ENCODE data around the gene HMCES.
"Not testable (repeated sequence)": the region's sequence is repeated elsewhere in the genome, so short reads cannot be mapped to it uniquely, and the experiment has no call there.

Gene HMCES

DNA sequence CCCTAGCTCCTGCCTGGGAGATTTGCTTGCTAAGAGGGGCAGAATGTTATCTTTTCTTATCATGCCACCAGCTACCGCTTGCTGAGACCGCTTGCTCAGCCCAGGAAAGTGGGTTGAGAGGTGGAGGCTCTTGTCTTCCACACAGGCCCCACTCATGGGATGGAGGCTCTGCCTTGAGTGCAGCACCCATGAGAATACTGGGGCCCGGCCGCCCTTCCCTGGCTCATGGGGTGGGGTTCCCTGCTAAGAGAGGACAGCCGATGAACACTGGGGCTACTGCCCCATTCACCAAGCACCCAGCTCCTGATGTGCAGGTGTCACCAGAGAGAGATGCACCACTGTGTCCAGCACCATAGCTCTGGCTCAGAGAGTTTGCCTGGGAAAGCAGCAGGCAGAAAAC lies 55.2 kb downstream of the HMCES start:
- ATAC-seq, result no peak
- TF ChIP-seq OSR1 (CRISPR knock-in tag; IDR thresholded peaks at IDR 0.05) (no peak), GLIS3 (CRISPR knock-in tag; IDR thresholded peaks at IDR 0.05) (no peak), ZFP30 (CRISPR knock-in tag; IDR thresholded peaks at IDR 0.05) (no peak), RARB (CRISPR knock-in tag; IDR thresholded peaks at IDR 0.05) (no peak), TOX (CRISPR knock-in tag; IDR thresholded peaks at IDR 0.05; ENCODE audit: borderline replicate concordance) (no peak), ESRRG (CRISPR knock-in tag; IDR thresholded peaks at IDR 0.05) (no peak), ZNF565 (CRISPR knock-in tag; conservative IDR thresholded peaks at IDR 0.05; ENCODE audit: low read depth) (no peak)
- TF ChIP-seq, protein P1, sequence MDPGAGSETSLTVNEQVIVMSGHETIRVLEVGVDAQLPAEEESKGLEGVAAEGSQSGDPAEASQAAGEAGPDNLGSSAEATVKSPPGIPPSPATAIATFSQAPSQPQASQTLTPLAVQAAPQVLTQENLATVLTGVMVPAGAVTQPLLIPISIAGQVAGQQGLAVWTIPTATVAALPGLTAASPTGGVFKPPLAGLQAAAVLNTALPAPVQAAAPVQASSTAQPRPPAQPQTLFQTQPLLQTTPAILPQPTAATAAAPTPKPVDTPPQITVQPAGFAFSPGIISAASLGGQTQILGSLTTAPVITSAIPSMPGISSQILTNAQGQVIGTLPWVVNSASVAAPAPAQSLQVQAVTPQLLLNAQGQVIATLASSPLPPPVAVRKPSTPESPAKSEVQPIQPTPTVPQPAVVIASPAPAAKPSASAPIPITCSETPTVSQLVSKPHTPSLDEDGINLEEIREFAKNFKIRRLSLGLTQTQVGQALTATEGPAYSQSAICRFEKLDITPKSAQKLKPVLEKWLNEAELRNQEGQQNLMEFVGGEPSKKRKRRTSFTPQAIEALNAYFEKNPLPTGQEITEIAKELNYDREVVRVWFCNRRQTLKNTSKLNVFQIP (CRISPR knock-in tag; IDR thresholded peaks at IDR 0.05; ENCODE audit: borderline replicate concordance, low read depth), result no peak
- TF ChIP-seq, protein P2, sequence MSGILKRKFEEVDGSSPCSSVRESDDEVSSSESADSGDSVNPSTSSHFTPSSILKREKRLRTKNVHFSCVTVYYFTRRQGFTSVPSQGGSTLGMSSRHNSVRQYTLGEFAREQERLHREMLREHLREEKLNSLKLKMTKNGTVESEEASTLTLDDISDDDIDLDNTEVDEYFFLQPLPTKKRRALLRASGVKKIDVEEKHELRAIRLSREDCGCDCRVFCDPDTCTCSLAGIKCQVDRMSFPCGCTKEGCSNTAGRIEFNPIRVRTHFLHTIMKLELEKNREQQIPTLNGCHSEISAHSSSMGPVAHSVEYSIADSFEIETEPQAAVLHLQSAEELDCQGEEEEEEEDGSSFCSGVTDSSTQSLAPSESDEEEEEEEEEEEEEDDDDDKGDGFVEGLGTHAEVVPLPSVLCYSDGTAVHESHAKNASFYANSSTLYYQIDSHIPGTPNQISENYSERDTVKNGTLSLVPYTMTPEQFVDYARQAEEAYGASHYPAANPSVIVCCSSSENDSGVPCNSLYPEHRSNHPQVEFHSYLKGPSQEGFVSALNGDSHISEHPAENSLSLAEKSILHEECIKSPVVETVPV (CRISPR knock-in tag; IDR thresholded peaks at IDR 0.05), result no peak
- TF ChIP-seq, protein P3, sequence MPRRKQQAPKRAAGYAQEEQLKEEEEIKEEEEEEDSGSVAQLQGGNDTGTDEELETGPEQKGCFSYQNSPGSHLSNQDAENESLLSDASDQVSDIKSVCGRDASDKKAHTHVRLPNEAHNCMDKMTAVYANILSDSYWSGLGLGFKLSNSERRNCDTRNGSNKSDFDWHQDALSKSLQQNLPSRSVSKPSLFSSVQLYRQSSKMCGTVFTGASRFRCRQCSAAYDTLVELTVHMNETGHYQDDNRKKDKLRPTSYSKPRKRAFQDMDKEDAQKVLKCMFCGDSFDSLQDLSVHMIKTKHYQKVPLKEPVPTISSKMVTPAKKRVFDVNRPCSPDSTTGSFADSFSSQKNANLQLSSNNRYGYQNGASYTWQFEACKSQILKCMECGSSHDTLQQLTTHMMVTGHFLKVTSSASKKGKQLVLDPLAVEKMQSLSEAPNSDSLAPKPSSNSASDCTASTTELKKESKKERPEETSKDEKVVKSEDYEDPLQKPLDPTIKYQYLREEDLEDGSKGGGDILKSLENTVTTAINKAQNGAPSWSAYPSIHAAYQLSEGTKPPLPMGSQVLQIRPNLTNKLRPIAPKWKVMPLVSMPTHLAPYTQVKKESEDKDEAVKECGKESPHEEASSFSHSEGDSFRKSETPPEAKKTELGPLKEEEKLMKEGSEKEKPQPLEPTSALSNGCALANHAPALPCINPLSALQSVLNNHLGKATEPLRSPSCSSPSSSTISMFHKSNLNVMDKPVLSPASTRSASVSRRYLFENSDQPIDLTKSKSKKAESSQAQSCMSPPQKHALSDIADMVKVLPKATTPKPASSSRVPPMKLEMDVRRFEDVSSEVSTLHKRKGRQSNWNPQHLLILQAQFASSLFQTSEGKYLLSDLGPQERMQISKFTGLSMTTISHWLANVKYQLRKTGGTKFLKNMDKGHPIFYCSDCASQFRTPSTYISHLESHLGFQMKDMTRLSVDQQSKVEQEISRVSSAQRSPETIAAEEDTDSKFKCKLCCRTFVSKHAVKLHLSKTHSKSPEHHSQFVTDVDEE (CRISPR knock-in tag; IDR thresholded peaks at IDR 0.05), result no peak

DNA sequence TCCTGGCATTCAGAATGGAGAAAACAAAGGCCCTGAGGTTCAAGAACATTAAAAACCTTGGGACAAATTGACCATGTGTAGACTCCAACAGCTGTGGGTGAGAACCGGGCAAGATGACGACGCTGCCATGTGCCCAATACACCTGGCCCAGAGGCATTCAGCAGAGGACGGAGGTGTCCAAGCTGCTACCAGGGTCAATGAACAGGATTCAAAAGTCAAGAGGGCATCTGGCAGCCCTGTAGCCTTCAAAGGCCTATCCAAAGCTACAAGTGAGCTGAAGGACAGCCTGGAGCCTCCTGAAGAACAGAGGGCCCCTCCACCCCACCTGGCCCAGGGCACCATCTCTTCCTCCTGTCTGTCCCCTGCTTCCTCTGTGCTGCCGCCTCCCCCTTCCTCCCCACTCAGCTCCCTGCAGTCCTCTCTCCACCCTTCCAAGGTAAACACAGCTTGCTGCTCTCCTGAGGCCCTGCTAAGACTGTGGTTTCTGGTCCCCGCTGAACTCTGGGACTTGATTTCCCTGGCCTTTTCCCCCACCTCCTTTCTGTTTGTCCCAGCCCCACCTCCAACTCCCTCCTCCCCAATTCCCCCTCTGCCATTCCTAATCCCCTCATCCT lies 57.5 kb downstream of the HMCES start:
- ATAC-seq, result no peak
- TF ChIP-seq ZC3H10 (CRISPR knock-in tag; IDR thresholded peaks at IDR 0.05) (no peak), ZFP3 (CRISPR knock-in tag; IDR thresholded peaks at IDR 0.05) (no peak), SNAI2 (CRISPR knock-in tag; IDR thresholded peaks at IDR 0.05) (no peak), ZNF8 (CRISPR knock-in tag; IDR thresholded peaks at IDR 0.05) (no peak), OSR1 (CRISPR knock-in tag; IDR thresholded peaks at IDR 0.05) (no peak), ZNF70 (CRISPR knock-in tag; IDR thresholded peaks at IDR 0.05) (no peak), ZNF565 (CRISPR knock-in tag; conservative IDR thresholded peaks at IDR 0.05; ENCODE audit: low read depth) (no peak), ISL1 (CRISPR knock-in tag; IDR thresholded peaks at IDR 0.05) (no peak), RARB (CRISPR knock-in tag; IDR thresholded peaks at IDR 0.05) (no peak), GLIS3 (CRISPR knock-in tag; IDR thresholded peaks at IDR 0.05) (no peak)
- TF ChIP-seq, protein P4, sequence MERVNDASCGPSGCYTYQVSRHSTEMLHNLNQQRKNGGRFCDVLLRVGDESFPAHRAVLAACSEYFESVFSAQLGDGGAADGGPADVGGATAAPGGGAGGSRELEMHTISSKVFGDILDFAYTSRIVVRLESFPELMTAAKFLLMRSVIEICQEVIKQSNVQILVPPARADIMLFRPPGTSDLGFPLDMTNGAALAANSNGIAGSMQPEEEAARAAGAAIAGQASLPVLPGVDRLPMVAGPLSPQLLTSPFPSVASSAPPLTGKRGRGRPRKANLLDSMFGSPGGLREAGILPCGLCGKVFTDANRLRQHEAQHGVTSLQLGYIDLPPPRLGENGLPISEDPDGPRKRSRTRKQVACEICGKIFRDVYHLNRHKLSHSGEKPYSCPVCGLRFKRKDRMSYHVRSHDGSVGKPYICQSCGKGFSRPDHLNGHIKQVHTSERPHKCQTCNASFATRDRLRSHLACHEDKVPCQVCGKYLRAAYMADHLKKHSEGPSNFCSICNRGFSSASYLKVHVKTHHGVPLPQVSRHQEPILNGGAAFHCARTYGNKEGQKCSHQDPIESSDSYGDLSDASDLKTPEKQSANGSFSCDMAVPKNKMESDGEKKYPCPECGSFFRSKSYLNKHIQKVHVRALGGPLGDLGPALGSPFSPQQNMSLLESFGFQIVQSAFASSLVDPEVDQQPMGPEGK (CRISPR knock-in tag; IDR thresholded peaks at IDR 0.05; ENCODE audit: borderline replicate concordance), result no peak
- TF ChIP-seq, protein P3 (CRISPR knock-in tag; IDR thresholded peaks at IDR 0.05), result no peak
- TF ChIP-seq, protein P5, sequence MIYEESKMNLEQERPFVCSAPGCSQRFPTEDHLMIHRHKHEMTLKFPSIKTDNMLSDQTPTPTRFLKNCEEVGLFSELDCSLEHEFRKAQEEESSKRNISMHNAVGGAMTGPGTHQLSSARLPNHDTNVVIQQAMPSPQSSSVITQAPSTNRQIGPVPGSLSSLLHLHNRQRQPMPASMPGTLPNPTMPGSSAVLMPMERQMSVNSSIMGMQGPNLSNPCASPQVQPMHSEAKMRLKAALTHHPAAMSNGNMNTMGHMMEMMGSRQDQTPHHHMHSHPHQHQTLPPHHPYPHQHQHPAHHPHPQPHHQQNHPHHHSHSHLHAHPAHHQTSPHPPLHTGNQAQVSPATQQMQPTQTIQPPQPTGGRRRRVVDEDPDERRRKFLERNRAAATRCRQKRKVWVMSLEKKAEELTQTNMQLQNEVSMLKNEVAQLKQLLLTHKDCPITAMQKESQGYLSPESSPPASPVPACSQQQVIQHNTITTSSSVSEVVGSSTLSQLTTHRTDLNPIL (CRISPR knock-in tag; IDR thresholded peaks at IDR 0.05; ENCODE audit: low read depth), result no peak

DNA sequence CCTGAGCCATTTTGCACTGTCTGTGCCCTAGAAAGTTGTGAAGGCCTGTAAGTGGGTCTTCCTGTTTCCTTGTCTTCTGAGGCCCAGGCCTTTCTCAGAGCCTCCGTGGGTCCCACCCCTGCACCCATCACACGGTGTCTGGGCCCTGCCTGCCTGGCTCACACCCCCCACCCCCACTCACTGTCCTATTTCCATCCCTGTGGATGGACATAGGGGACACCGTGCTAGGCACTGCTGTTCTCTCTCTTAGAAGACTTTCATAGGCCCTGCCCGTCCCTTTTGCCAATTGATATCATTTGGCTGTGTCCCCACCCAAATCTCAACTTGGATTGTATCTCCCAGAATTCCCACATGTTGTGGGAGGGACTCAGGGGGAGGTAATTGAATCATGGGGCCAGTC lies 59.0 kb downstream of the HMCES start:
- ATAC-seq, result not testable (repeated sequence)

DNA sequence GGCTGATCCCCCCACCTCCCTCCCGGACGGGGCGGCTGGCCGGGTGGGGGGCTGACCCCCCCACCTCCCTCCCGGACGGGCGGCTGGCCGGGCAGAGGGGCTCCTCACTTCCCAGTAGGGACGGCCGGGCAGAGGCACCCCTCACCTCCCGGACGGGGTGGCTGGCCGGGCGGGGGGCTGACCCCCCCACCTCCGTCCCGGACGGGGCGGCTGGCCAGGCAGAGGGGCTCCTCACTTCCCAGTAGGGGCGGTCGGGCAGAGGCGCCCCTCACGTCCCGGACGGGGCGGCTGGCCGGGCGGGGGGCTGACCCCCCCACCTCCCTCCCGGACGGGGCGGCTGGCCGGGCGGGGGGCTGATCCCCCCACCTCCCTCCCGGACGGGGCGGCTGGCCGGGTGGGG lies 60.5 kb downstream of the HMCES start:
- not testable (repeated sequence) for ATAC-seq

DNA sequence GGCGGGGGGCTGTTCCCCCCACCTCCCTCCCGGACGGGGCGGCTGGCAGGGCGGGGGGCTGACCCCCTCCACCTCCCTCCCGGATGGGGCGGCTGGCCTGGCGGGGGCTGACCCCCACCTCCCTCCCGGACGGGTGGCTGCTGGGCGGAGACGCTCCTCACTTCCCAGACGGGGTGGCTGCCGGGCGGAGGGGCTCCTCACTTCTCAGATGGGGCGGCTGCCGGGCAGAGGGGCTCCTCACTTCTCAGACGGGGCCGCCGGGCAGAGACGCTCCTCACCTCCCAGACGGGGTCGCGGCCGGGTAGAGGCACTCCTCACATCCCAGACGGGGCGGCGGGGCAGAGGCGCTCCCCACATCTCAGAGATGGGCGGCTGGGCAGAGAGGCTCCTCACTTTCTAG lies 61.2 kb downstream of the HMCES start:
- ATAC-seq, result not testable (repeated sequence)

Measured in SK-N-SH treated with all-trans-retinoic acid at 6 μM for 48 hours (cell line).